Caco-2 (cell line): ENCODE results near the gene PAX7. TPM values are rescaled to one million over a fixed set of nuclear protein-coding genes. Genes with fewer than 3 reads are reported as not detected.

ENCODE experiments used
- BruUV-seq: library from RNA; stranded (reverse); fragments of 400-500 nt; replicated peaks from 2 replicates; lab custom pipeline; 2021; lab: Mats Ljungman, UMichigan
- CTCF ChIA-PET: fragments of 300-600 bp; sonication (Branson Sonifier 250); formaldehyde crosslinking; loops from one replicate; lab custom pipeline; 2022; ENCODE audit warnings: antibody characterized with exemption; lab: Charles Lee
- POLR2A ChIA-PET: fragments of 300-600 bp; sonication (Branson Sonifier 250); formaldehyde crosslinking; loops from one replicate; lab custom pipeline; 2022; ENCODE audit warnings: antibody characterized with exemption; lab: Charles Lee
- DNase-seq, 2 experiments: peaks; one replicate each; pipeline versions ENCODE4 v3.0.0 to v3.0.0-alpha.2; 2020 to 2022
- H3K27me3 ChIP-seq: replicated peaks from 2 replicates; pipeline ENCODE4 v1.6.0; 2011; ENCODE audit warnings: low read length; ENCODE audit not compliant: control insufficient read depth, insufficient read depth
- H3K36me3 ChIP-seq: 2 replicates; pipeline ENCODE4 v1.5.1; 2011; ENCODE audit warnings: low read length; ENCODE audit not compliant: control insufficient read depth, insufficient read depth
- H3K4me1 ChIP-seq: fragments of 250-450 bp; sonication (Bioruptor Pico); 2 replicates; pipeline ENCODE4 v1.5.1; 2020; ENCODE audit warnings: mild to moderate bottlenecking
- H3K4me3 ChIP-seq: 2 replicates; pipeline ENCODE4 v1.5.1; 2011; ENCODE audit warnings: low read depth, mild to moderate bottlenecking, control low read depth, low read length
- H3K9me3 ChIP-seq: fragments of 250-450 bp; sonication (Bioruptor Pico); 2 replicates; pipeline ENCODE4 v1.5.1; 2020; ENCODE audit warnings: mild to moderate bottlenecking, moderate library complexity
- H3K27ac Mint-ChIP-seq: one replicate; pipeline ENCODE4 v1.8.0; 2022; ENCODE audit warnings: mixed read lengths; ENCODE audit not compliant: unreplicated experiment
- H3K27me3 Mint-ChIP-seq: one replicate; pipeline ENCODE4 v1.8.0; 2022; ENCODE audit warnings: mixed read lengths; ENCODE audit not compliant: insufficient read depth, unreplicated experiment
- H3K36me3 Mint-ChIP-seq: one replicate; pipeline ENCODE4 v1.8.0; 2022; ENCODE audit warnings: mild to moderate bottlenecking, mixed read lengths; ENCODE audit not compliant: insufficient read depth, unreplicated experiment
- H3K4me1 Mint-ChIP-seq: one replicate; pipeline ENCODE4 v1.8.0; 2022; ENCODE audit warnings: low read depth, mixed read lengths; ENCODE audit not compliant: unreplicated experiment
- H3K4me3 Mint-ChIP-seq: one replicate; pipeline ENCODE4 v1.8.0; 2022; ENCODE audit warnings: mild to moderate bottlenecking, moderate library complexity, mixed read lengths; ENCODE audit not compliant: unreplicated experiment
- H3K9me3 Mint-ChIP-seq: one replicate; pipeline ENCODE4 v1.8.0; 2022; ENCODE audit warnings: mixed read lengths; ENCODE audit not compliant: unreplicated experiment
- intact Hi-C: fragments of 100-400 bp; cut with micrococcal nuclease; formaldehyde crosslinking; loops from one replicate; pipeline ENCODE4 v1.10.0; 2022; ENCODE audit not compliant: unreplicated experiment
- total RNA-seq: library from RNA; stranded (reverse); gene quantifications from 2 replicates; pipeline ENCODE4 v1.2.3, GENCODE V29; 2022
- TF ChIP-seq, protein P1 (sequence below), 2 experiments: fragments of 200-600 bp in 1 of 2; IDR thresholded peaks; 1 replicate in 1 of 2; 2 replicates in 1 of 2; pipeline versions ENCODE4 v1.5.1 to v1.8.0; 2011 to 2022; ENCODE audit warnings: antibody characterized with exemption in 1 of 2, control low read depth in 1 of 2, inconsistent platforms in 1 of 2, low read depth in 1 of 2, low read length in 1 of 2, mild to moderate bottlenecking in 1 of 2, moderate library complexity in 1 of 2; ENCODE audit not compliant: insufficient read depth in 1 of 2, severe bottlenecking in 1 of 2, unreplicated experiment in 1 of 2

PAX7 gene
- total RNA-seq, 1 experiment from 2014 or later: 0.18 TPM

DNA sequence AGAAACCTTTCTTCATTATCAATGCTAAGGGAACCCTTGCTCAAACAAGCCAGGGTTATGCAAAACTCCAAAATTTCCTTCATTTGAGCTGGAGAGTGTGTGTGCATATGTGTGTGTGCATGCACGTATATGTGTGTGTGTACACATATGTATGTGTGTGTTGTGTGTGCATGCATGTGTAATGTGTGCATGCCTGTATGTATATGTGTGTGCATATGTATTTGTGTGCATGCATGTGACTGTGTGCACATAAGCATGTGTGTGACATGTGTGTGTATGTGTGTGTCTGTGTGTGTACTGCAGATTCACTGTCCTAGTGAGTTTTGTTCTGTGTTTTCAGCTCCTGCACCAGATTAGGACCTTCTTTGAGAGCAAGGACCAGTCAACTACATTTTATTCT is 28.2 kb downstream of the PAX7 start:
- H3K4me1 Mint-ChIP-seq: no peaks in the 10 kb centered on the region
- no peak overlapping the region for H3K27ac Mint-ChIP-seq
- no peak for DNase-seq

DNA sequence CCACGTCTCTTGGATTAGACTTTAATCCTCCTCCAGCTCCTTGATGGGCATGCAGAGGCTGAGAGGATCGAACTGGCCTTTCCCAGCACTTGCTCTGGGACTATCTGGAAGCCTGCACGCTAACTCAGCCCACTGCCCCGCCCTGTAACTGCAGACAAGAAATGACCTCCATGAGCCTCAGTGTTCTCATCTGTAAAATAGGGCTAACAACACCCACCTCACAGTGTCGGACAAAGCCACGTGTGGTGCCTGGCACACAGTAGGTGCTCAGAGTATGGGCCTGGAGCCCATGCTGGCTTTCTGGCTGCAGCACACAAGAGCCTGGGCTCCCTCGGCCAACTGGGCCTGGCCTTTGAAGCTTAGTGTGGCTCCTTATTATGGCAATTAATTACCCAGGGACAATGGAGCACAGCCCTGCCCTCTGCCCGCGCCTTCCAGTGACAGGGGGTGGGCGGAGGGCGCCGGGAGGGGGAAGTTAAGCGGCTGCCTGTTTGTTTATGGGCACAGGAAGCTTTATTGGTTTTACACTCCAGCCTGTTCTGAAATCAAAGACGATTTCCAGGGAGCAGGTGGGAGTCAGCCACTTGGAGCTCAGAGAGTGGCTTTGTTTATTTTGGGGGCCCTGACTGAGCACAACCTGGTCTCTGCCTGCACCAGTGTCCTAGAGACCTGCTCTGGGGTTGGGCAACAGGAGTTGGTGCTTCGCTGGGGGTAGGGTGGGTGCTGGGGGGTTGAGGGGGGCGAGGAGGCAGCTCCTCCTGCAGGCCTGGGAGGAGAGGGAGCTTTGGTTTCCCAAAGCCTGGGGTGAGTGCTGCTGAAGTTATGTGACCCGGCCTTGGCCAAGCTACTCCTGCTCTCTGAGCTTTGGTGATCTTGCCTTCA is 31.0 kb downstream of the PAX7 start:
- ChIA-PET CTCF (interaction anchor here (0.5 kb wide), 1 partner anchor 359 kb away, joined by 3 read pairs; no protein-coding TSS in a partner anchor), POLR2A (no interaction called here)
- TF ChIP-seq, protein P1, sequence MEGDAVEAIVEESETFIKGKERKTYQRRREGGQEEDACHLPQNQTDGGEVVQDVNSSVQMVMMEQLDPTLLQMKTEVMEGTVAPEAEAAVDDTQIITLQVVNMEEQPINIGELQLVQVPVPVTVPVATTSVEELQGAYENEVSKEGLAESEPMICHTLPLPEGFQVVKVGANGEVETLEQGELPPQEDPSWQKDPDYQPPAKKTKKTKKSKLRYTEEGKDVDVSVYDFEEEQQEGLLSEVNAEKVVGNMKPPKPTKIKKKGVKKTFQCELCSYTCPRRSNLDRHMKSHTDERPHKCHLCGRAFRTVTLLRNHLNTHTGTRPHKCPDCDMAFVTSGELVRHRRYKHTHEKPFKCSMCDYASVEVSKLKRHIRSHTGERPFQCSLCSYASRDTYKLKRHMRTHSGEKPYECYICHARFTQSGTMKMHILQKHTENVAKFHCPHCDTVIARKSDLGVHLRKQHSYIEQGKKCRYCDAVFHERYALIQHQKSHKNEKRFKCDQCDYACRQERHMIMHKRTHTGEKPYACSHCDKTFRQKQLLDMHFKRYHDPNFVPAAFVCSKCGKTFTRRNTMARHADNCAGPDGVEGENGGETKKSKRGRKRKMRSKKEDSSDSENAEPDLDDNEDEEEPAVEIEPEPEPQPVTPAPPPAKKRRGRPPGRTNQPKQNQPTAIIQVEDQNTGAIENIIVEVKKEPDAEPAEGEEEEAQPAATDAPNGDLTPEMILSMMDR (IDR thresholded peaks at IDR 0.05; ENCODE audit: insufficient read depth in 1 of 2, low read depth in 1 of 2, low read length in 1 of 2, severe bottlenecking in 1 of 2, unreplicated experiment in 1 of 2): no peak
- Mint-ChIP-seq H3K27me3 (peaks cover 5% of the 10 kb centered on the region), H3K36me3 (no peaks in the 10 kb centered on the region), H3K4me3 (no peak overlapping the region), H3K4me1 (no peaks in the 10 kb centered on the region), H3K27ac (no peak overlapping the region), H3K9me3 (no peaks in the 10 kb centered on the region)
- intact Hi-C loops: no loop called here
- BruUV-seq: no TSS peak
- Histone ChIP-seq H3K9me3 (no peaks in the 10 kb centered on the region), H3K27me3 (no peaks in the 10 kb centered on the region), H3K4me3 (no peak overlapping the region), H3K36me3 (no peaks in the 10 kb centered on the region), H3K4me1 (no peaks in the 10 kb centered on the region)
- no peak for DNase-seq

More for the DNA sequence above, 28.2 kb downstream of the PAX7 start:
- BruUV-seq: no TSS peak
- Histone ChIP-seq H3K4me1 (no peaks in the 10 kb centered on the region), H3K4me3 (no peak overlapping the region), H3K36me3 (no peaks in the 10 kb centered on the region), H3K27me3 (no peaks in the 10 kb centered on the region), H3K9me3 (no peaks in the 10 kb centered on the region)
- Mint-ChIP-seq H3K27me3 (peaks cover 5% of the 10 kb centered on the region), H3K9me3 (no peaks in the 10 kb centered on the region), H3K36me3 (no peaks in the 10 kb centered on the region), H3K4me3 (no peak overlapping the region)
- TF ChIP-seq, protein P1 (IDR thresholded peaks at IDR 0.05; ENCODE audit: insufficient read depth in 1 of 2, low read depth in 1 of 2, low read length in 1 of 2, severe bottlenecking in 1 of 2, unreplicated experiment in 1 of 2): no peak
- ChIA-PET POLR2A (no interaction called here), CTCF (interaction anchor here (1.3 kb wide), 1 partner anchor 9 kb away, joined by 3 read pairs; no protein-coding TSS in a partner anchor)
- intact Hi-C loops: no loop called here

DNA sequence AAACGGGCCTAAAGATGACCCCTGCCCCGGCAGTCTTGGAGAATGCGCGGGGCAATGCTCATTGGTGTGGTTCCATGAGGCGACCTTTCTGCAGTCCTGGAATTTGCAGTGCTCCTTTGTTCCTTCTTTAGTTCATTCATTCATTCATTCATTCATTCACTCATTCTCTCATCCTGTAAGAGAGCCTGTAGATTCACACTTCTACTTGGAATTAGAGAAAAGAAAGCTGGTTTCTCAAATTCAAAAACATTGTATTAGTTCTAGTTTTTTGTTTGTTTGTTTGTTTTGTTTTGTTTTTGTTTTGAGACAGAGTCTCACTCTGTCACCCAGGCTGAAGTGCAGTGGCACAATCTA is 31.6 kb downstream of the PAX7 start:
- intact Hi-C loops: no loop called here
- no TSS peak for BruUV-seq
- H3K9me3 Mint-ChIP-seq: no peaks in the 10 kb centered on the region
- DNase-seq: no peak
- peaks cover 5% of the 10 kb centered on the region for H3K27me3 Mint-ChIP-seq
- Histone ChIP-seq H3K4me1 (no peaks in the 10 kb centered on the region), H3K27me3 (no peaks in the 10 kb centered on the region), H3K36me3 (no peaks in the 10 kb centered on the region), H3K4me3 (no peak overlapping the region), H3K9me3 (no peaks in the 10 kb centered on the region)
- no peaks in the 10 kb centered on the region for H3K4me1 Mint-ChIP-seq
- CTCF ChIA-PET: no interaction called here
- H3K4me3 Mint-ChIP-seq: no peak overlapping the region
- TF ChIP-seq, protein P1 (IDR thresholded peaks at IDR 0.05; ENCODE audit: insufficient read depth in 1 of 2, low read depth in 1 of 2, low read length in 1 of 2, severe bottlenecking in 1 of 2, unreplicated experiment in 1 of 2): no peak
- no peaks in the 10 kb centered on the region for H3K36me3 Mint-ChIP-seq
- H3K27ac Mint-ChIP-seq: no peak overlapping the region
- POLR2A ChIA-PET: no interaction called here
